Measurements from ENCODE around the gene PYGM.

The PYGM gene

DNA sequence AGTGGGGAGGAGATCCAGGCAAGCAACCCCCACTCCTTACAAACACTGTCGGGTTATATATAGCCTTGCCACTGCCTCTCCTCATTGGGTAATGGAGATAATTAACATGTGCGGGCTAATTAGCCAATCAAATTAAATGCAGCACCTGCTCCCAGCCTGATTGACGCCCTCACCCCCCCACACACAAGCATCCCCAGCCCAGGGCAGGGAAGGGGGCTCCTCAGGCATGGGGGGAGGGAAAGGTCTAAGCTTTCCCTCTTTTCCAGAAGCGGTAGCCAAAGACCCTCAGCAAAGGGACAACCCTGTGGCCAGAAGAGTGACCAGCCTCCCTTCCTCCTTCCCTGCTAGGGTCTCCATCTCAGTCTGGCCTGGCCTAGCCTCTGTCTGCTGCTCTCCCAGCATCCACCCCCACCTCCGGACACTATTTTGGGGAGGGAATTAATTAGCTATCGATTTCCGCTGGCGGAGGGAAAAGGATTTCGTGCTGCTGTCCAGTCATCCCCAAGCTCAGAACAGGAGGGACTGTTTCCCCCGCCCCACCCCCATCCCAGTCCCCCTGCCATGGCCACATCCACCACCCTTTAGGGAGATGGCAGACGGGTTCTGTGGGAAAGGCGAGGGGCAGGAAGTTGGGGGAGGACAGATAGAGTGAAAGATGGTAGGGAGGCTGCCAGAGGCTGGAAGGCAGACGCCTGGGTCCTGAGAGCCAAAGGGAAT, 43.9 kb downstream of the PYGM start:
- TF ChIP-seq FOXP2 (optimal IDR thresholded peaks at IDR 0.05; ENCODE audit: borderline replicate concordance, extremely low read depth, extremely low read length, insufficient read depth) (no peak), TAF1 (IDR thresholded peaks at IDR 0.05; ENCODE audit: borderline replicate concordance, insufficient read depth, low read length) (no peak), POLR2AphosphoS5 (IDR thresholded peaks at IDR 0.05; ENCODE audit: low read depth, low read length) (no peak), SIN3A (IDR thresholded peaks at IDR 0.05; ENCODE audit: borderline replicate concordance, insufficient read depth, low read length) (no peak), REST (IDR thresholded peaks at IDR 0.05; ENCODE audit: insufficient read depth in 1 of 2, low read depth in 2 of 2, low read length in 2 of 2) (no peak)

GRCh38 chr11:64715110-64715509, 44.7 kb downstream of the PYGM start:
- no peak for TF ChIP-seq TAF1 (IDR thresholded peaks at IDR 0.05; ENCODE audit: borderline replicate concordance, insufficient read depth, low read length)
- TF ChIP-seq SIN3A (IDR thresholded peaks at IDR 0.05; ENCODE audit: borderline replicate concordance, insufficient read depth, low read length), result no peak
- TF ChIP-seq POLR2AphosphoS5 (IDR thresholded peaks at IDR 0.05; ENCODE audit: low read depth, low read length), result no peak
- TF ChIP-seq REST (IDR thresholded peaks at IDR 0.05; ENCODE audit: insufficient read depth in 1 of 2, low read depth in 2 of 2, low read length in 2 of 2), result no peak
- no peak for TF ChIP-seq FOXP2 (optimal IDR thresholded peaks at IDR 0.05; ENCODE audit: borderline replicate concordance, extremely low read depth, extremely low read length, insufficient read depth)

DNA sequence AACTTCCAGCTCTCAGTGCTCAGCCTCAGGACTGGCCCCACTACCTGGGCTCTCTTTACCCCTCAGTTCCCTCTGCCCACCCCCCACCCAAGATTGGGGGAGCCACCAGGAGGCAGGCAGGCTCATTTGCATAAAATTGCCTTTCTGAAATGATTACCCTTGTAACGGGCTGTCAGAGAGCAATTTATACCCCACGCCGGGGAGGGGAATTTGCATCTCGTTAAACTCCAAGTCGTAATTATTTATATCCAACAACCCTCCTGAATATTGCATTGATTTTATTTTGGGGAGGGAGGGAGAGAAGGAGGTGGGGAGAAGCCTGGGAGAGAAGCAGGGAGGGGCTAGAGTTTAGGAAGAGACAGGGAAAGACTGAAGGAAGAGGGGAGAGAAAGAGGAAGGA, 45.1 kb downstream of the PYGM start:
- no peak for TF ChIP-seq POLR2AphosphoS5 (IDR thresholded peaks at IDR 0.05; ENCODE audit: low read depth, low read length)
- no peak for TF ChIP-seq SIN3A (IDR thresholded peaks at IDR 0.05; ENCODE audit: borderline replicate concordance, insufficient read depth, low read length)
- no peak for TF ChIP-seq TAF1 (IDR thresholded peaks at IDR 0.05; ENCODE audit: borderline replicate concordance, insufficient read depth, low read length)
- no peak for TF ChIP-seq FOXP2 (optimal IDR thresholded peaks at IDR 0.05; ENCODE audit: borderline replicate concordance, extremely low read depth, extremely low read length, insufficient read depth)
- no peak for TF ChIP-seq REST (IDR thresholded peaks at IDR 0.05; ENCODE audit: insufficient read depth in 1 of 2, low read depth in 2 of 2, low read length in 2 of 2)

GRCh38 chr11:64713781-64714363, 45.9 kb downstream of the PYGM start:
- TF ChIP-seq SIN3A (IDR thresholded peaks at IDR 0.05; ENCODE audit: borderline replicate concordance, insufficient read depth, low read length), result no peak
- TF ChIP-seq FOXP2 (optimal IDR thresholded peaks at IDR 0.05; ENCODE audit: borderline replicate concordance, extremely low read depth, extremely low read length, insufficient read depth), result no peak
- TF ChIP-seq REST (IDR thresholded peaks at IDR 0.05; ENCODE audit: insufficient read depth in 1 of 2, low read depth in 2 of 2, low read length in 2 of 2), result peak in 1 of 2 experiments; percentile 83; a peak in 2 of 4 replicates

Measured in PFSK-1 (cell line).